Neural crest cell (in vitro differentiated cells): ENCODE measurements around the gene SEMA3C. TPM values are rescaled to one million over a fixed set of nuclear protein-coding genes. Genes with fewer than 3 reads are reported as not detected.

Experiments
- DNase-seq: peaks from one replicate; pipeline ENCODE4 v3.0.0; 2021; ENCODE audit warnings: low read depth, mixed read lengths, low spot score
- H3K27ac Mint-ChIP-seq: one replicate; pipeline ENCODE4 v1.8.0; 2021; ENCODE audit warnings: mild to moderate bottlenecking, mixed read lengths; ENCODE audit not compliant: unreplicated experiment
- H3K27me3 Mint-ChIP-seq: 2 replicates; pipeline ENCODE4 v1.8.0; 2021; ENCODE audit warnings: low read depth, mild to moderate bottlenecking, mixed read lengths
- H3K36me3 Mint-ChIP-seq: 2 replicates; pipeline ENCODE4 v1.8.0; 2021; ENCODE audit warnings: low read depth, mild to moderate bottlenecking, mixed read lengths
- H3K4me1 Mint-ChIP-seq: 2 replicates; pipeline ENCODE4 v1.8.0; 2021; ENCODE audit warnings: mixed read lengths
- H3K4me3 Mint-ChIP-seq: one replicate; pipeline ENCODE4 v1.8.0; 2021; ENCODE audit warnings: mild to moderate bottlenecking, mixed read lengths
- H3K9me3 Mint-ChIP-seq: 2 replicates; pipeline ENCODE4 v1.8.0; 2021; ENCODE audit warnings: mixed read lengths
- total RNA-seq: library from RNA; stranded (reverse); gene quantifications from 2 replicates; pipeline ENCODE4 v1.2.1, GENCODE V29; 2021
- TF ChIP-seq, protein P1 (sequence below): fragments of 200-600 bp; sonication (generic); conservative IDR thresholded peaks from 2 replicates; pipeline ENCODE4 v1.5.0; 2021; ENCODE audit warnings: antibody characterized with exemption, mild to moderate bottlenecking

Gene SEMA3C
- total RNA-seq, 1 donor from 2014 or later: 36.6 TPM

DNA sequence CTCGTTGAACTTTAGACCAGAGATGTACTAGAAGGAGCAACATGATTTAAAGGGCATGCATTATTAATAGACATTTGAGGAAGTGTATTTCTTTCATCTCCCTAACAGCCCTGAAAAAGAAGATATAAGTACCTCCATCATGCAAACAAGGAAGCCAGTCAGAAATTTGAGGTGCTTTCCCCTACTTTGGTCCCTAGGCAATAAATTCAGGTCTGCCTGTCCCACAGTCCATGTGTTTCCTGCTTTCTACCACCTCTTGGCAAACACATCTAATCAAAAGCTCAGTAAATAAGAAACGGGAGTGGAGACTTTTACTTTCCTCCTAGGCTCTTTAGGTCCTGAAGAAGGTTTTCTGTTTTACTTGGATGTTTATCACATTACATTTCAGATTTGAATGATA lies 5.2 kb upstream of the SEMA3C start:
- peaks cover 11% of the 10 kb centered on the region for H3K4me1 Mint-ChIP-seq
- H3K9me3 Mint-ChIP-seq: peaks cover 3% of the 10 kb centered on the region
- TF ChIP-seq, protein P1, sequence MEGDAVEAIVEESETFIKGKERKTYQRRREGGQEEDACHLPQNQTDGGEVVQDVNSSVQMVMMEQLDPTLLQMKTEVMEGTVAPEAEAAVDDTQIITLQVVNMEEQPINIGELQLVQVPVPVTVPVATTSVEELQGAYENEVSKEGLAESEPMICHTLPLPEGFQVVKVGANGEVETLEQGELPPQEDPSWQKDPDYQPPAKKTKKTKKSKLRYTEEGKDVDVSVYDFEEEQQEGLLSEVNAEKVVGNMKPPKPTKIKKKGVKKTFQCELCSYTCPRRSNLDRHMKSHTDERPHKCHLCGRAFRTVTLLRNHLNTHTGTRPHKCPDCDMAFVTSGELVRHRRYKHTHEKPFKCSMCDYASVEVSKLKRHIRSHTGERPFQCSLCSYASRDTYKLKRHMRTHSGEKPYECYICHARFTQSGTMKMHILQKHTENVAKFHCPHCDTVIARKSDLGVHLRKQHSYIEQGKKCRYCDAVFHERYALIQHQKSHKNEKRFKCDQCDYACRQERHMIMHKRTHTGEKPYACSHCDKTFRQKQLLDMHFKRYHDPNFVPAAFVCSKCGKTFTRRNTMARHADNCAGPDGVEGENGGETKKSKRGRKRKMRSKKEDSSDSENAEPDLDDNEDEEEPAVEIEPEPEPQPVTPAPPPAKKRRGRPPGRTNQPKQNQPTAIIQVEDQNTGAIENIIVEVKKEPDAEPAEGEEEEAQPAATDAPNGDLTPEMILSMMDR: no peak
- H3K4me3 Mint-ChIP-seq: no peak overlapping the region
- H3K27ac Mint-ChIP-seq: no peak overlapping the region
- H3K27me3 Mint-ChIP-seq: no peaks in the 10 kb centered on the region
- DNase-seq: no peak
- no peaks in the 10 kb centered on the region for H3K36me3 Mint-ChIP-seq

GRCh38 chr7:80923211-80923612 lies 4.4 kb upstream of the SEMA3C start:
- DNase-seq: no peak
- H3K4me3 Mint-ChIP-seq: no peak overlapping the region
- no peaks in the 10 kb centered on the region for H3K36me3 Mint-ChIP-seq
- peaks cover 16% of the 10 kb centered on the region for H3K4me1 Mint-ChIP-seq
- peaks cover 3% of the 10 kb centered on the region for H3K9me3 Mint-ChIP-seq
- TF ChIP-seq, protein P1: no peak
- no peaks in the 10 kb centered on the region for H3K27me3 Mint-ChIP-seq
- no peak overlapping the region for H3K27ac Mint-ChIP-seq

GRCh38 chr7:80922253-80923049 lies 3.6 kb upstream of the SEMA3C start:
- H3K27ac Mint-ChIP-seq: no peak overlapping the region
- no peak for DNase-seq
- no peaks in the 10 kb centered on the region for H3K27me3 Mint-ChIP-seq
- peaks cover 3% of the 10 kb centered on the region for H3K9me3 Mint-ChIP-seq
- no peaks in the 10 kb centered on the region for H3K36me3 Mint-ChIP-seq
- TF ChIP-seq, protein P1: no peak
- peaks cover 20% of the 10 kb centered on the region for H3K4me1 Mint-ChIP-seq
- no peak overlapping the region for H3K4me3 Mint-ChIP-seq

DNA sequence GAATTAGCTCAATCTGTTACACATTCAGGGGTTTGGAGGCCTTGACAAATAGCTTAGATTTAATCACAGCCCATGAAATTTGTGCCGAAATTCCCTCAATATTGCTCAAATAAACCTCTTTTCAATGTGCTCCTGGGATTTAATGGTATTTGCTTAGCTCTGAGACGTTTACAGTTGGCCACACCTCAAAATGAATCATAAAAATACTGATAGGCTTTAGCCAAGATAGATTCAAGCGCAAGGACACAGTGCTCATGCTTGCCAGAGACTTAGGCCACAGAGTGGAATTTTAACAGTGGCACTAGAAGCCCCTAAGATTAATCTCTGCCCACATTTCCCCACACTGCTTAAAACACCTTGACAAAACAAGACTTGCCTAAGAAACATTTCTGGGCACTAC lies 2.3 kb upstream of the SEMA3C start:
- H3K9me3 Mint-ChIP-seq: no peaks in the 10 kb centered on the region
- no peak overlapping the region for H3K27ac Mint-ChIP-seq
- H3K36me3 Mint-ChIP-seq: no peaks in the 10 kb centered on the region
- H3K4me3 Mint-ChIP-seq: no peak overlapping the region
- DNase-seq: no peak
- peaks cover 32% of the 10 kb centered on the region for H3K4me1 Mint-ChIP-seq
- no peaks in the 10 kb centered on the region for H3K27me3 Mint-ChIP-seq
- TF ChIP-seq, protein P1: no peak

GRCh38 chr7:80918399-80918798 lies 452 bp downstream of the SEMA3C start:
- Mint-ChIP-seq H3K4me1 (peaks cover 35% of the 10 kb centered on the region), H3K9me3 (no peaks in the 10 kb centered on the region), H3K27me3 (no peaks in the 10 kb centered on the region), H3K4me3 (peak overlapping the region; percentile 88), H3K27ac (peak overlapping the region; percentile 63), H3K36me3 (peaks cover 5% of the 10 kb centered on the region)
- TF ChIP-seq, protein P1: no peak
- no peak for DNase-seq
